Heart left ventricle (tissue), 13 donors: ENCODE results near the gene DIP2C.

Experiments used
- CTCF ChIP-seq, 12 donors: fragments of 200-600 bp; sonication (generic) in 4 of 12; IDR thresholded peaks; one replicate each; pipeline versions ENCODE4 v1.5.0 to v1.8.0; 2018 to 2022; ENCODE audit warnings: antibody characterized with exemption in 12 of 12, mild to moderate bottlenecking in 5 of 12
- POLR2A ChIP-seq, 2 donors: fragments of 450-650 bp; IDR thresholded peaks; one replicate each; pipeline ENCODE4 v1.6.1; 2017; ENCODE audit warnings: antibody characterized with exemption in 2 of 2, mild to moderate bottlenecking in 2 of 2, moderate library complexity in 2 of 2
- donor health status: ischemic (EF 13 %, LVEDD 7.1; RV severe dilation, severe dysfunction).
- donor health status: DM: no; HTN: yes; CAD: no.
- donor health status: DM: no; HTN: no; CAD: no.
- donor health status: ischemic (EF 25% LVEDD 6.9; RV normal size, moderate dysfunction).
- donor health status: ischemic (EF 25% LVEDD 5.7; RV mildly dilated, moderate dysfunction).
- donor health status: ischemic (EF 35%, LVEDD 5.7; RV mildly dilated, moderate dysfunction).
- donor health status: nonischemic (EF 11% LVEDD 7.7; RV severe dilation, severe dysfunction).
- donor health status: DM: yes; HTN: yes; CAD: no.
- donor health status: PGD.
- donor health status: ischemic (EF 29% LVEDD 5.4; RV normal size, mild dysfunction).
- donor health status: nonischemic (EF 23%, LVEDD 6.1; RV moderate dilation, normal function).

GRCh38 chr10:670990-671389 lies 18.5 kb downstream of the DIP2C start:
- TF ChIP-seq POLR2A (IDR thresholded peaks at IDR 0.05) (no peak), CTCF (IDR thresholded peaks at IDR 0.05) (no peak)
